IMR-90 (cell line): ENCODE results near the gene FLACC1. TPM values are rescaled to one million over a fixed set of nuclear protein-coding genes. Genes with fewer than 3 reads are reported as not detected.
A peak's percentile ranks its signal among the peaks of the same experiment; 100 is the strongest.

Experiments used
- ATAC-seq: fragments of 200-7000 bp; cut with Tn5 transposase; 2 replicates; pipeline ENCODE4 v1.9.1; 2020; ENCODE audit warnings: low read depth, mild to moderate bottlenecking, moderate library complexity
- BruUV-seq: library from RNA; stranded (reverse); fragments of 400-500 nt; replicated peaks from 2 replicates; lab custom pipeline; 2021; lab: Mats Ljungman, UMichigan
- CTCF ChIA-PET: fragments of 300-600 bp; formaldehyde crosslinking; extraction: SDS; loops from one replicate; lab custom pipeline; 2021; ENCODE audit warnings: antibody characterized with exemption; lab: Yijun Ruan, JAX
- POLR2A ChIA-PET: fragments of 300-600 bp; sonication (Branson Sonifier 250); formaldehyde crosslinking; loops from one replicate; lab custom pipeline; 2022; ENCODE audit warnings: antibody characterized with exemption; ENCODE audit not compliant: unreplicated experiment; lab: Charles Lee
- DNase-seq: peaks from one replicate; pipeline ENCODE4 v3.0.0; 2013
- H2AFZ ChIP-seq: replicated peaks from 2 replicates; pipeline ENCODE3; 2013; ENCODE audit warnings: low read length, mild to moderate bottlenecking; ENCODE audit not compliant: poor library complexity
- H2AK5ac ChIP-seq: 2 replicates; pipeline ENCODE4 v1.6.1; 2013; ENCODE audit warnings: low read depth, low read length, inconsistent platforms
- H2AK9ac ChIP-seq: replicated peaks from 2 replicates; pipeline ENCODE3; 2013; ENCODE audit warnings: mild to moderate bottlenecking, low read depth, low read length, moderate library complexity; ENCODE audit not compliant: poor library complexity
- H2BK120ac ChIP-seq: 2 replicates; pipeline ENCODE4 v1.6.1; 2013; ENCODE audit warnings: low read depth, low read length, inconsistent platforms
- H2BK15ac ChIP-seq: 3 replicates; pipeline ENCODE4 v1.6.1; 2013; ENCODE audit warnings: low read depth, low read length, inconsistent platforms
- H2BK20ac ChIP-seq: 2 replicates; pipeline ENCODE4 v1.6.1; 2013; ENCODE audit warnings: low read depth, mild to moderate bottlenecking, inconsistent platforms, low read length, moderate library complexity
- H2BK5ac ChIP-seq: 2 replicates; pipeline ENCODE4 v1.6.1; 2013; ENCODE audit warnings: mild to moderate bottlenecking, low read depth, low read length, inconsistent platforms; ENCODE audit not compliant: poor library complexity, severe bottlenecking
- H3K14ac ChIP-seq: replicated peaks from 2 replicates; pipeline ENCODE4 v1.6.1; 2013; ENCODE audit warnings: low read depth, low read length, inconsistent platforms
- H3K18ac ChIP-seq: 2 replicates; pipeline ENCODE4 v1.6.1; 2013; ENCODE audit warnings: low read depth, low read length, control low read depth
- H3K23ac ChIP-seq: 2 replicates; pipeline ENCODE4 v1.6.1; 2013; ENCODE audit warnings: low read depth, low read length, inconsistent platforms
- H3K27ac ChIP-seq: 2 replicates; pipeline ENCODE4 v1.5.1; 2013; ENCODE audit warnings: mild to moderate bottlenecking, control low read depth, low read length; ENCODE audit not compliant: insufficient read depth
- H3K27me3 ChIP-seq: 2 replicates; pipeline ENCODE4 v1.6.1; 2013; ENCODE audit warnings: low read length; ENCODE audit not compliant: control insufficient read depth, insufficient read depth
- H3K36me3 ChIP-seq: 2 replicates; pipeline ENCODE4 v1.6.1; 2013; ENCODE audit warnings: low read length, mixed read lengths; ENCODE audit not compliant: control insufficient read depth, insufficient read depth
- H3K4ac ChIP-seq: 2 replicates; pipeline ENCODE4 v1.6.1; 2013; ENCODE audit warnings: low read depth, low read length, inconsistent platforms
- H3K4me1 ChIP-seq: 2 replicates; pipeline ENCODE4 v1.6.1; 2013; ENCODE audit warnings: low read length, mixed read lengths; ENCODE audit not compliant: control insufficient read depth, insufficient read depth
- H3K4me2 ChIP-seq: 2 replicates; pipeline ENCODE4 v1.6.1; 2013; ENCODE audit warnings: low read depth, mild to moderate bottlenecking, control low read depth, low read length, moderate library complexity
- H3K4me3 ChIP-seq: 2 replicates; pipeline ENCODE4 v1.5.1; 2013; ENCODE audit warnings: low read depth, mild to moderate bottlenecking, control low read depth, low read length, moderate library complexity; ENCODE audit not compliant: insufficient read depth
- H3K56ac ChIP-seq: 2 replicates; pipeline ENCODE4 v1.6.1; 2013; ENCODE audit warnings: low read length, inconsistent platforms; ENCODE audit not compliant: insufficient read depth; ENCODE audit errors: extremely low read depth
- H3K79me1 ChIP-seq, 2 experiments: 2 replicates each; pipeline ENCODE4 v1.6.1; 2013; ENCODE audit warnings: low read length in 2 of 2, inconsistent platforms in 1 of 2, low read depth in 1 of 2
- H3K9ac ChIP-seq: 2 replicates; pipeline ENCODE4 v1.6.1; 2013; ENCODE audit warnings: low read depth, low read length, control low read depth
- H3K9me1 ChIP-seq: 2 replicates; pipeline ENCODE4 v1.6.1; 2013; ENCODE audit warnings: low read length, inconsistent platforms; ENCODE audit not compliant: insufficient read depth
- H3K9me3 ChIP-seq: 2 replicates; pipeline ENCODE4 v1.6.1; 2013; ENCODE audit warnings: low read length; ENCODE audit not compliant: control insufficient read depth, insufficient read depth
- H4K20me1 ChIP-seq: 2 replicates; pipeline ENCODE4 v1.6.1; 2013; ENCODE audit warnings: low read length, inconsistent platforms; ENCODE audit not compliant: insufficient read depth
- H4K5ac ChIP-seq: 2 replicates; pipeline ENCODE4 v1.6.1; 2013; ENCODE audit warnings: mild to moderate bottlenecking, low read depth, low read length, control low read depth
- H4K8ac ChIP-seq, 2 experiments: 2 replicates each; pipeline ENCODE4 v1.6.1; 2013; ENCODE audit warnings: low read depth in 2 of 2, low read length in 2 of 2, control low read depth in 1 of 2, inconsistent platforms in 1 of 2
- H4K91ac ChIP-seq: 2 replicates; pipeline ENCODE4 v1.6.1; 2013; ENCODE audit warnings: low read depth, low read length, inconsistent platforms; ENCODE audit not compliant: insufficient read depth
- CHD1 ChIP-seq: IDR thresholded peaks from 2 replicates; pipeline ENCODE4 v1.6.1; 2012; ENCODE audit warnings: low read depth, low read length, improper control_type of control experiment
- FOS ChIP-seq: fragments of 150-350 bp; IDR thresholded peaks from 2 replicates; pipeline ENCODE4 v1.6.1; 2016; ENCODE audit warnings: low read depth, low read length
- MXI1 ChIP-seq: IDR thresholded peaks from 2 replicates; pipeline ENCODE4 v1.6.1; 2012; ENCODE audit warnings: low read depth, mild to moderate bottlenecking, low read length, moderate library complexity, borderline replicate concordance
- RAD21 ChIP-seq: IDR thresholded peaks from 2 replicates; pipeline ENCODE4 v1.6.1; 2012; ENCODE audit warnings: low read length, improper control_type of control experiment
- whole genome bisulfite sequencing, 2 experiments: methylation state at CpG; one replicate each; pipeline versions ENCODE4 v1.1.5 to v1.1.7; 2013; ENCODE audit warnings: missing lambda C conversion rate in 2 of 2; ENCODE audit not compliant: insufficient read length in 1 of 2; ENCODE audit errors: extremely low coverage in 2 of 2; 5-methylcytosine and 5-hydroxymethylcytosine counted together
- dilution Hi-C: fragments of 300-500 bp; cut with HindIII; formaldehyde crosslinking; loops from one replicate; pipeline ENCODE4 v1.14.3; 2018; ENCODE audit warnings: low sequenced_read_pairs; ENCODE audit not compliant: unreplicated experiment
- in situ Hi-C: fragments of 300-500 bp; cut with MboI; formaldehyde crosslinking; loops from 3 replicates; pipeline ENCODE4 v1.14.3; 2019; ENCODE audit warnings: low sequenced_read_pairs, inconsistent platforms, mixed read lengths
- intact Hi-C: fragments of 100-400 bp; cut with micrococcal nuclease; formaldehyde crosslinking; loops from 2 replicates; pipeline ENCODE4 v1.10.0; 2022
- polyA plus RNA-seq, 3 experiments: library from polyadenylated mRNA; depleted of rRNA; stranded (reverse); fragments of >200 nt; gene quantifications; 2 replicates each; pipeline ENCODE4 v1.2.3, GENCODE V29; 2012; ENCODE audit warnings: low replicate concordance in 1 of 3
- total RNA-seq: library from RNA; depleted of rRNA; stranded (reverse); fragments of >200 nt; gene quantifications from 2 replicates; pipeline ENCODE4 v1.2.3, GENCODE V29; 2012

FLACC1 gene
- total and polyA plus RNA-seq, 2 of the 4 experiments (the other 2 are of a cell fraction): 0.32 to 0.54 TPM

- peak; percentile 76 for ATAC-seq
- CTCF ChIA-PET: no interaction called here
These were observed 99.0 kb downstream of the FLACC1 start for GRCh38 chr2:201257956-201258665.

More at GRCh38 chr2:201257956-201258665, 99.0 kb downstream of the FLACC1 start:
- Histone ChIP-seq H3K4me3 (peak overlapping the region; percentile 67), H3K4ac (peak overlapping the region; percentile 96), H2AK9ac (peak overlapping the region; percentile 96), H2BK5ac (peak overlapping the region; percentile 94), H2BK20ac (peak overlapping the region; percentile 84), H3K9me3 (no peaks in the 10 kb centered on the region), H3K27ac (peak overlapping the region; percentile 88), H3K14ac (peak overlapping the region; percentile 95), H3K56ac (peak overlapping the region; percentile 98), H3K9me1 (peaks cover 16% of the 10 kb centered on the region), H2BK15ac (peak overlapping the region; percentile 88; the same call in 2 of the 3 replicates), H4K8ac (peak overlapping the region; percentile 64 to 88), H2AK5ac (peak overlapping the region; percentile 76), H2AFZ (peak overlapping the region; percentile 90), H3K27me3 (no peaks in the 10 kb centered on the region), H3K9ac (peak overlapping the region; percentile 85), H3K36me3 (no peaks in the 10 kb centered on the region), H3K18ac (peak overlapping the region; percentile 88), H4K20me1 (no peaks in the 10 kb centered on the region), H3K4me2 (peak overlapping the region; percentile 88), H4K91ac (peak overlapping the region; percentile 92), H3K23ac (peak overlapping the region; percentile 94), H3K4me1 (peaks cover 12% of the 10 kb centered on the region), H2BK120ac (peak overlapping the region; percentile 86), H3K79me1 (peaks cover 20 to 40% of the 10 kb centered on the region in 2 experiments), H4K5ac (peak overlapping the region; percentile 87)
- BruUV-seq: TSS peak; percentile 78
- POLR2A ChIA-PET: no interaction called here
- 0% methylated on average over 4 of the region's 10 CpGs; no CpG with 5 or more reads in 1 of the 2 experiments for WGBS, 2 experiments
- in situ Hi-C loops: no loop called here
- TF ChIP-seq CHD1 (no peak), RAD21 (peak; percentile 16; the same call in 1 of the 2 replicates), FOS (peak; percentile 57), MXI1 (peak; percentile 93)
- intact Hi-C loops: loop anchor here (1.0 to 5.0 kb wide), 2 partner anchors 22 to 94 kb away; no protein-coding TSS in a partner anchor
- dilution Hi-C loops: no loop called here
- DNase-seq: peak; percentile 79
